Body of pancreas (tissue), 4 donors: ENCODE results near the gene POFUT1.

ENCODE experiments used
- CTCF ChIP-seq, 7 experiments: fragments of 450-650 bp in 4 of 7; fragments of 200-600 bp in 3 of 7; sonication (generic) in 3 of 7; IDR thresholded peaks; one replicate each; pipeline ENCODE4 v1.5.1; 2016 to 2019; ENCODE audit warnings: antibody characterized with exemption in 7 of 7
- POLR2A ChIP-seq, 3 donors: fragments of 450-650 bp; IDR thresholded peaks; one replicate each; pipeline ENCODE4 v1.6.1; 2016; ENCODE audit warnings: antibody characterized with exemption in 3 of 3, mild to moderate bottlenecking in 2 of 3

- TF ChIP-seq POLR2A (IDR thresholded peaks at IDR 0.05) (peak in 1 of 3 donors; percentile 9), CTCF (IDR thresholded peaks at IDR 0.05) (no peak)
Measured at GRCh38 chr20:32189691-32190615, 17.7 kb upstream of the POFUT1 start.
